ENCODE data around the gene ZNF710. TPM values are rescaled to one million over a fixed set of nuclear protein-coding genes. Genes with fewer than 3 reads are reported as not detected.
A peak's percentile ranks its signal among the peaks of the same experiment; 100 is the strongest.

Gene ZNF710
- total RNA-seq, 3 donors from 2014 or later (not counting 1 experiment from before 2014, with no cell fraction given) = 26.5 to 43.1 (median 26.6) TPM

DNA sequence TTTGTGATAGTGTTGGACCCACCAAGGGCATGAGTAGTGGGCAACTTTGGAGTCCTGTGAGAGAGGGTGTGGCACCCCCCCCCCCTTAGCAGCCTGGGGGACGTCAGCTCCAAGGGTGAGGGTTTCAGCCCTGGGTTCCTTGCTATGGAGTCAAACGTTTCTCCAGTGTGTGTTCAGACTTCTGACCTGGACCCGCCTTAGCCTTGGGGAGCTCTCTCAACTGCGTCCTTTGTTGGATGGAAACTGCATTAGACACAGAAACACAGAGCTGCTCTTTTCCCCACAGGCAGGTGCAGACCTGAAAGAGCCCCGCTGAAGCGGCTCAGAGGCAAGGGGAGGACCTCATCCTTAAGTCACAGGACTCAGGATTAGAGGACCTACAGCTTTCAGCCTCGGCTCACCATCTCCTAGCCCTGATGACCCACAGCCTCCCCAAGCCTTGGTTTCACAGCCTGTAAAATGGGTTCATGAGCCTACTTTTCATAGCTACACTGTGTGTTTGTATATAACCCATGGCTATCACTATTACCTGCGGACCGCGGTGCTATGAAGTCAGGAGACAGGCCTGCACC lies 19.9 kb downstream of the ZNF710 start:
- no peaks in the 10 kb centered on the region for H3K36me3 Mint-ChIP-seq
- no peak overlapping the region for H3K4me3 Mint-ChIP-seq
- peak overlapping the region in 1 of 2 donors; percentile 72 for H3K27ac Mint-ChIP-seq
- no peaks in the 10 kb centered on the region for H3K9me3 ChIP-seq (ENCODE audit: control insufficient read depth, insufficient read depth, low read length)
- H3K4me1 Mint-ChIP-seq = peaks cover 53 to 54% of the 10 kb centered on the region in 2 donors
- TF ChIP-seq, protein P1, sequence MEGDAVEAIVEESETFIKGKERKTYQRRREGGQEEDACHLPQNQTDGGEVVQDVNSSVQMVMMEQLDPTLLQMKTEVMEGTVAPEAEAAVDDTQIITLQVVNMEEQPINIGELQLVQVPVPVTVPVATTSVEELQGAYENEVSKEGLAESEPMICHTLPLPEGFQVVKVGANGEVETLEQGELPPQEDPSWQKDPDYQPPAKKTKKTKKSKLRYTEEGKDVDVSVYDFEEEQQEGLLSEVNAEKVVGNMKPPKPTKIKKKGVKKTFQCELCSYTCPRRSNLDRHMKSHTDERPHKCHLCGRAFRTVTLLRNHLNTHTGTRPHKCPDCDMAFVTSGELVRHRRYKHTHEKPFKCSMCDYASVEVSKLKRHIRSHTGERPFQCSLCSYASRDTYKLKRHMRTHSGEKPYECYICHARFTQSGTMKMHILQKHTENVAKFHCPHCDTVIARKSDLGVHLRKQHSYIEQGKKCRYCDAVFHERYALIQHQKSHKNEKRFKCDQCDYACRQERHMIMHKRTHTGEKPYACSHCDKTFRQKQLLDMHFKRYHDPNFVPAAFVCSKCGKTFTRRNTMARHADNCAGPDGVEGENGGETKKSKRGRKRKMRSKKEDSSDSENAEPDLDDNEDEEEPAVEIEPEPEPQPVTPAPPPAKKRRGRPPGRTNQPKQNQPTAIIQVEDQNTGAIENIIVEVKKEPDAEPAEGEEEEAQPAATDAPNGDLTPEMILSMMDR (IDR thresholded peaks at IDR 0.05) = no peak
- intact Hi-C loops (cut with micrococcal nuclease) = no loop called here
- DNase-seq (no peak), ATAC-seq (no peak)
- no peaks in the 10 kb centered on the region for H3K27me3 ChIP-seq (ENCODE audit: control insufficient read depth, insufficient read depth, low read length)
- 95% methylated on average over 10 of the region's 10 CpGs for WGBS (ENCODE audit: insufficient coverage)
- peaks cover 21% of the 10 kb centered on the region for H3K4me1 ChIP-seq (ENCODE audit: control insufficient read depth, insufficient read depth, low read length)
- no peak overlapping the region for H3K4me3 ChIP-seq (ENCODE audit: low read length)
- H3K9me3 Mint-ChIP-seq = no peaks in the 10 kb centered on the region
- no peaks in the 10 kb centered on the region for H3K27me3 Mint-ChIP-seq (ENCODE audit: low read depth in 2 of 2)
- no peak overlapping the region for H3K27ac ChIP-seq (ENCODE audit: low read length)
- no peaks in the 10 kb centered on the region for H3K36me3 ChIP-seq (ENCODE audit: control insufficient read depth, insufficient read depth, low read length)

DNA sequence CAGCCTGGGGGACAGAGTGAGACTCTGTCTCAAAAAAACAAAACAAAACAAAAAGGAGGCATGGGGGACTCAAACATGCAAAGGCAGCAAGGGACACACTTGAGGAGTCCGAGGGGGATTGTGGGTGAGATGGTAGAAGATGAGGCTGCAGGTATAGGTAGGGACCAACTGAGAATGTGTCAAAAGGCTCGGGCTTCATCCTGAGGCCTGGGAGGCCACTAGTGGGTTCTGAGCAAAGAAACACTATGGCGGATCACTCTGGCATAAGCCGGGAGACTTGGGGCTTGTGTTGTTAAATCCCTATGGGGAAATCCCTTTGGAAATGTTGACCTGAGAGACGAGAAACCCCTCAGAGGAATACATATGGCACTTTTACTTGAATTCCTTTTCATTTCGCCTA lies 21.2 kb downstream of the ZNF710 start:
- Histone ChIP-seq H3K27me3 (ENCODE audit: control insufficient read depth, insufficient read depth, low read length) (no peaks in the 10 kb centered on the region), H3K4me3 (ENCODE audit: low read length) (no peak overlapping the region), H3K36me3 (ENCODE audit: control insufficient read depth, insufficient read depth, low read length) (no peaks in the 10 kb centered on the region), H3K9me3 (ENCODE audit: control insufficient read depth, insufficient read depth, low read length) (no peaks in the 10 kb centered on the region), H3K27ac (ENCODE audit: low read length) (no peak overlapping the region), H3K4me1 (ENCODE audit: control insufficient read depth, insufficient read depth, low read length) (peaks cover 21% of the 10 kb centered on the region)
- Mint-ChIP-seq H3K27me3 (ENCODE audit: low read depth in 2 of 2) (no peaks in the 10 kb centered on the region), H3K4me3 (no peak overlapping the region), H3K9me3 (no peaks in the 10 kb centered on the region), H3K36me3 (no peaks in the 10 kb centered on the region), H3K4me1 (peaks cover 48 to 53% of the 10 kb centered on the region in 2 donors), H3K27ac (no peak overlapping the region)
- WGBS (ENCODE audit: insufficient coverage) = 97% methylated on average over 6 of the region's 6 CpGs
- TF ChIP-seq, protein P1 (IDR thresholded peaks at IDR 0.05) = no peak
- intact Hi-C loops (cut with micrococcal nuclease) = no loop called here
- no peak for DNase-seq
- no peak for ATAC-seq

DNA sequence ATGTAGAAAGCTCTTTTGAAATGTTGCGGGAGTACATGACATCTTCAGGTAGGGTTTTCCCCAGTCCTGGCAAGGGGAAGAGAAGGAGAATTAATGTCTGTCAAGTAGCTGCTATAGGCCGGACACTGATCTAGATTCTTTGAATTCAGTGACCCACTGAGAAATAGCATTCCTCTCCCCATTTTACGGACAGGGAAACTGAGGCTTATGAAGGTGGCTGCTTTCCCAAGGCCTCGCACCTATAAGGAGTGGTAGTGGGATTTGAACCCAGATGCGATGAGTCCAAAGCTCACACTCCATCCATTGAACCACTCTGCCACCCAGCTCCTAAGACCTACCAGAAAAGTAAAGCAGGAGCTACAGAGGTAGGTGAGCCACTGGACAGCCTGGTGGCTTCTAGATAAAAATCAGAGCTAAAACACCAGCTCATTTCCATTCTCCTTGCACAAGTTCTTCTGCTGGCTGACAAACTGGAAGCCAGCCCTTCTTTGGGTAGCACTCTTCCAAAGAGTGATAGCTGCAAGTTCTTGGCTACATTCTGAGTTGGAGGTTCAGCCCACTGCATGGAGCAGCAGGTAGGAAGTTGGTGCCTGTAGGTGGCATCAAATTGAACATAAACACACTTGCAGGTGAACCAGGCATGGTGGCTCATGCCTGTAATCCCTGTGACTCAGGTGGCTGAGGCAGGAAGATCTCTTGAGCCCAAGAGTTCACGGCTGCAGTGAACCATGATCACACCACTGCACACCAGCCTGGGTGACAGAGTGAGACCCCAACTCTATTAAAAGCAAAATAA lies 22.0 kb downstream of the ZNF710 start:
- no peak overlapping the region for H3K4me3 Mint-ChIP-seq
- Histone ChIP-seq H3K9me3 (ENCODE audit: control insufficient read depth, insufficient read depth, low read length) (no peaks in the 10 kb centered on the region), H3K27me3 (ENCODE audit: control insufficient read depth, insufficient read depth, low read length) (no peaks in the 10 kb centered on the region), H3K27ac (ENCODE audit: low read length) (no peak overlapping the region), H3K4me1 (ENCODE audit: control insufficient read depth, insufficient read depth, low read length) (peaks cover 17% of the 10 kb centered on the region), H3K36me3 (ENCODE audit: control insufficient read depth, insufficient read depth, low read length) (no peaks in the 10 kb centered on the region), H3K4me3 (ENCODE audit: low read length) (no peak overlapping the region)
- 100% methylated on average over 3 of the region's 6 CpGs for WGBS (ENCODE audit: insufficient coverage)
- ATAC-seq (no peak), DNase-seq (no peak)
- peaks cover 41 to 50% of the 10 kb centered on the region in 2 donors for H3K4me1 Mint-ChIP-seq
- no peak overlapping the region for H3K27ac Mint-ChIP-seq
- no peaks in the 10 kb centered on the region for H3K27me3 Mint-ChIP-seq (ENCODE audit: low read depth in 2 of 2)
- TF ChIP-seq, protein P1 (IDR thresholded peaks at IDR 0.05) = no peak
- no peaks in the 10 kb centered on the region for H3K36me3 Mint-ChIP-seq
- no peaks in the 10 kb centered on the region for H3K9me3 Mint-ChIP-seq
- intact Hi-C loops (cut with micrococcal nuclease) = no loop called here
